ENCODE results near the gene CWH43. TPM values are rescaled to one million over a fixed set of nuclear protein-coding genes. Genes with fewer than 3 reads are reported as not detected.

The CWH43 gene
- total and polyA plus RNA-seq, 2 of the 13 experiments (the other 11 are each of a cell fraction or from before 2014, with no cell fraction given), result not detected

DNA sequence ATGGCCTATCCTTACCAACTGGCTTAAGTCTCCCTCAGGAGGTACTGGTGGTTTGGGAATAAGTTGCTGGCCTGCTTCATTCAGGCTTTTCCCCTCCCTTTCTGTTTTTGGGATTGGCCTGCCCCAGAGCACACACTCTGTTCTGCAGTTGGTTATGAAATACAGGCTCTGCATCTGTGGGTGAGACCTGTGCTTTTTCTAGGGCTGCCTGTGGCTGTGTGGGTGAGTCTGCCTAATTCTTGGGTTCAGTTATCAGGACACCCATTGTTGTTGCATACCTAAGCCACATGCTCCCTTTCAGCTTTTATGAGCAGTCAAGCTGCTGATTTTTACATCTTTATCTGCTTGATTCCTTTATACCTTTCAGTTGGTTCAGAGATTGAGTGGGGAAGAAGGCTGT lies 19.0 kb upstream of the CWH43 start:
- FAIRE-seq (no peak), ATAC-seq (no peak), DNase-seq (ENCODE audit: low spot score) (no peak)
- POLR2A ChIA-PET, result no interaction called here
- no peaks in the 10 kb centered on the region for H3K36me3 ChIP-seq (replicated peaks in 1 of 2; ENCODE audit: control insufficient read depth in 1 of 2, insufficient read depth in 2 of 2, low read length in 2 of 2)
- in situ Hi-C loops (cut with HindIII; ENCODE audit: extremely low pct_ligation_motif_present, low pct_unique_long_range_greater_than_20kb) (no loop called here), intact Hi-C loops (cut with micrococcal nuclease; ENCODE audit: unreplicated experiment) (loop anchor here (10.0 kb wide), 2 partner anchors 522 to 652 kb away; no protein-coding TSS in a partner anchor)
- CTCF ChIA-PET (ENCODE audit: low intra/inter-chr PET ratio, low total read pairs), result no interaction called here
- no peaks in the 10 kb centered on the region for H3K4me1 ChIP-seq (ENCODE audit: insufficient read depth, low read length)
- H3K27ac ChIP-seq (ENCODE audit: extremely low read length, insufficient read depth, low read length), result no peak overlapping the region
- no peak overlapping the region for H3K4me2 ChIP-seq (ENCODE audit: low read depth, low read length)
- no peak overlapping the region for H3K9ac ChIP-seq (ENCODE audit: insufficient read depth, low read depth, low read length)
- H4K20me1 ChIP-seq (ENCODE audit: insufficient read depth, low read length), result no peaks in the 10 kb centered on the region
- no peaks in the 10 kb centered on the region for H3K79me2 ChIP-seq (ENCODE audit: insufficient read depth, low read length)
- H3K4me3 ChIP-seq (replicated peaks in 1 of 3; ENCODE audit: insufficient read depth in 1 of 3, low read depth in 2 of 3, low read length in 3 of 3), result no peak overlapping the region
- BruUV-seq (replicated peaks), result no TSS peak
- H3K9me3 ChIP-seq (ENCODE audit: low read length), result no peaks in the 10 kb centered on the region
- no peak for TF ChIP-seq ZNF468 (CRISPR knock-in tag; IDR thresholded peaks at IDR 0.05)
- TF ChIP-seq HNF4G (IDR thresholded peaks at IDR 0.05; ENCODE audit: borderline replicate concordance, low read depth, low read length), result no peak
- TF ChIP-seq HNF4G (CRISPR knock-in tag; IDR thresholded peaks at IDR 0.05; ENCODE audit: borderline replicate concordance, low read depth), result no peak
- no peak for TF ChIP-seq ZNF354B (CRISPR knock-in tag; IDR thresholded peaks at IDR 0.05)
- TF ChIP-seq FOXO4 (CRISPR knock-in tag; conservative IDR thresholded peaks at IDR 0.05), result no peak
- no peaks in the 10 kb centered on the region for H3K27me3 ChIP-seq (ENCODE audit: control insufficient read depth in 1 of 2, insufficient read depth in 2 of 2, low read length in 2 of 2)
- no peak overlapping the region for H2AFZ ChIP-seq (ENCODE audit: low read length)

DNA sequence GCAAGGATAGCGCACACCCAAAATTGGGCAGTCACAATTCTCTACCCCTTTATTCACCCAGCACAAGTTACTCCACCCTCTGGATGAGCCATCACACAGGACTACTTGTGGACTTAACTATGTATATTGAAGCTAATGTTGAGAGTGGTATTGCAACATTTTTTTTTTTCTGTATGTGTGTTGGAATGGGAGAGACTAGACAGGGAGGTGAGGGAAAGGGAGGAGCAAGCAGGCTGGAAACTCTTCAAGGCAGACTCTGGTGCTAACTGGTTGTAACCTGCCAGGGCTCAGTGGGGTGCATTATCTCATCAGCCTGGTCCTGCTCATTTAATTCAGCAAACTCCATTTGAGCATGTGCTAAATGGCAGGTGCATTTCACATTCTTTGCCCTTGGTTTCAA lies 18.4 kb upstream of the CWH43 start:
- FAIRE-seq (no peak), ATAC-seq (no peak), DNase-seq (ENCODE audit: low spot score) (no peak)
- ChIA-PET POLR2A (no interaction called here), CTCF (ENCODE audit: low intra/inter-chr PET ratio, low total read pairs) (no interaction called here)
- no peaks in the 10 kb centered on the region for H4K20me1 ChIP-seq (ENCODE audit: insufficient read depth, low read length)
- H3K4me3 ChIP-seq (replicated peaks in 1 of 3; ENCODE audit: insufficient read depth in 1 of 3, low read depth in 2 of 3, low read length in 3 of 3), result no peak overlapping the region
- H3K4me2 ChIP-seq (ENCODE audit: low read depth, low read length), result no peak overlapping the region
- H3K79me2 ChIP-seq (ENCODE audit: insufficient read depth, low read length), result no peaks in the 10 kb centered on the region
- no TSS peak for BruUV-seq (replicated peaks)
- H2AFZ ChIP-seq (ENCODE audit: low read length), result no peak overlapping the region
- no peak overlapping the region for H3K27ac ChIP-seq (ENCODE audit: extremely low read length, insufficient read depth, low read length)
- H3K9ac ChIP-seq (ENCODE audit: insufficient read depth, low read depth, low read length), result no peak overlapping the region
- H3K36me3 ChIP-seq (replicated peaks in 1 of 2; ENCODE audit: control insufficient read depth in 1 of 2, insufficient read depth in 2 of 2, low read length in 2 of 2), result no peaks in the 10 kb centered on the region
- no peaks in the 10 kb centered on the region for H3K4me1 ChIP-seq (ENCODE audit: insufficient read depth, low read length)
- no peaks in the 10 kb centered on the region for H3K27me3 ChIP-seq (ENCODE audit: control insufficient read depth in 1 of 2, insufficient read depth in 2 of 2, low read length in 2 of 2)
- 91% methylated on average over 1 of the region's 1 CpG for WGBS (ENCODE audit: low lambda C conversion rate)
- intact Hi-C loops (cut with micrococcal nuclease; ENCODE audit: unreplicated experiment), result loop anchor here (10.0 kb wide), 2 partner anchors 523 to 653 kb away; no protein-coding TSS in a partner anchor
- H3K9me3 ChIP-seq (ENCODE audit: low read length), result no peaks in the 10 kb centered on the region
- in situ Hi-C loops (cut with HindIII; ENCODE audit: extremely low pct_ligation_motif_present, low pct_unique_long_range_greater_than_20kb), result no loop called here
- TF ChIP-seq ETV6 (CRISPR knock-in tag; conservative IDR thresholded peaks at IDR 0.05), result no peak
- TF ChIP-seq, protein P1, sequence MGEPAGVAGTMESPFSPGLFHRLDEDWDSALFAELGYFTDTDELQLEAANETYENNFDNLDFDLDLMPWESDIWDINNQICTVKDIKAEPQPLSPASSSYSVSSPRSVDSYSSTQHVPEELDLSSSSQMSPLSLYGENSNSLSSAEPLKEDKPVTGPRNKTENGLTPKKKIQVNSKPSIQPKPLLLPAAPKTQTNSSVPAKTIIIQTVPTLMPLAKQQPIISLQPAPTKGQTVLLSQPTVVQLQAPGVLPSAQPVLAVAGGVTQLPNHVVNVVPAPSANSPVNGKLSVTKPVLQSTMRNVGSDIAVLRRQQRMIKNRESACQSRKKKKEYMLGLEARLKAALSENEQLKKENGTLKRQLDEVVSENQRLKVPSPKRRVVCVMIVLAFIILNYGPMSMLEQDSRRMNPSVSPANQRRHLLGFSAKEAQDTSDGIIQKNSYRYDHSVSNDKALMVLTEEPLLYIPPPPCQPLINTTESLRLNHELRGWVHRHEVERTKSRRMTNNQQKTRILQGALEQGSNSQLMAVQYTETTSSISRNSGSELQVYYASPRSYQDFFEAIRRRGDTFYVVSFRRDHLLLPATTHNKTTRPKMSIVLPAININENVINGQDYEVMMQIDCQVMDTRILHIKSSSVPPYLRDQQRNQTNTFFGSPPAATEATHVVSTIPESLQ (CRISPR knock-in tag; conservative IDR thresholded peaks at IDR 0.05), result no peak
- TF ChIP-seq, protein P2, sequence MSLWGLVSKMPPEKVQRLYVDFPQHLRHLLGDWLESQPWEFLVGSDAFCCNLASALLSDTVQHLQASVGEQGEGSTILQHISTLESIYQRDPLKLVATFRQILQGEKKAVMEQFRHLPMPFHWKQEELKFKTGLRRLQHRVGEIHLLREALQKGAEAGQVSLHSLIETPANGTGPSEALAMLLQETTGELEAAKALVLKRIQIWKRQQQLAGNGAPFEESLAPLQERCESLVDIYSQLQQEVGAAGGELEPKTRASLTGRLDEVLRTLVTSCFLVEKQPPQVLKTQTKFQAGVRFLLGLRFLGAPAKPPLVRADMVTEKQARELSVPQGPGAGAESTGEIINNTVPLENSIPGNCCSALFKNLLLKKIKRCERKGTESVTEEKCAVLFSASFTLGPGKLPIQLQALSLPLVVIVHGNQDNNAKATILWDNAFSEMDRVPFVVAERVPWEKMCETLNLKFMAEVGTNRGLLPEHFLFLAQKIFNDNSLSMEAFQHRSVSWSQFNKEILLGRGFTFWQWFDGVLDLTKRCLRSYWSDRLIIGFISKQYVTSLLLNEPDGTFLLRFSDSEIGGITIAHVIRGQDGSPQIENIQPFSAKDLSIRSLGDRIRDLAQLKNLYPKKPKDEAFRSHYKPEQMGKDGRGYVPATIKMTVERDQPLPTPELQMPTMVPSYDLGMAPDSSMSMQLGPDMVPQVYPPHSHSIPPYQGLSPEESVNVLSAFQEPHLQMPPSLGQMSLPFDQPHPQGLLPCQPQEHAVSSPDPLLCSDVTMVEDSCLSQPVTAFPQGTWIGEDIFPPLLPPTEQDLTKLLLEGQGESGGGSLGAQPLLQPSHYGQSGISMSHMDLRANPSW (CRISPR knock-in tag; IDR thresholded peaks at IDR 0.05; ENCODE audit: borderline replicate concordance), result no peak
- no peak for TF ChIP-seq FOSL2 (CRISPR knock-in tag; IDR thresholded peaks at IDR 0.05)
- no peak for TF ChIP-seq ZNF841 (CRISPR knock-in tag; IDR thresholded peaks at IDR 0.05; ENCODE audit: borderline replicate concordance)

All from HepG2 (cell line).